HG03039 (cell line): ENCODE data around the gene TMEM38B.
"Not testable (repeated sequence)": the region's sequence is repeated elsewhere in the genome, so short reads cannot be mapped to it uniquely, and the experiment has no call there.

Experiments
- ATAC-seq: cut with Tn5 transposase; IDR thresholded peaks from one replicate; pipeline ENCODE4 v1.9.1; 2021; ENCODE audit warnings: mild to moderate bottlenecking, moderate library complexity; ENCODE audit not compliant: unreplicated experiment

Gene TMEM38B

DNA sequence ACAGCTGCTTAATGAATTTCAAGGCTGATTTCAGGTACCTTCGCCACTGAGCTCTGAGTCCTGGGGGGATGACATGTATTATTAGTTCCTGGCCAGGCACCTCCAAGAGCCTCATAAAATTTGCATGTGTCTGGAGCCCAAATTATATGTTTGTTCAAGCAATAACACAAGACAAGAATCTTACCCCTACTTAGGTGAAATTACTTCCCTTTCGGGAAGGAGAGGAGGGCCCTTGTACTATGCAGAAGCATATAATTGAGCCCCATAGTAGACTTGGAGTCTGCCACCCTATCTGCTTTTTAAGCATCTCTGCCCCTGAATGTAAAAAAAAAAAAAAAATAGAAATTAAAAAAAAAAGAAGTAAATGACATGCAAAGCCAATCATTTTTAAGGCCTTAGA is 13.0 kb upstream of the TMEM38B start:
- no peak for ATAC-seq

DNA sequence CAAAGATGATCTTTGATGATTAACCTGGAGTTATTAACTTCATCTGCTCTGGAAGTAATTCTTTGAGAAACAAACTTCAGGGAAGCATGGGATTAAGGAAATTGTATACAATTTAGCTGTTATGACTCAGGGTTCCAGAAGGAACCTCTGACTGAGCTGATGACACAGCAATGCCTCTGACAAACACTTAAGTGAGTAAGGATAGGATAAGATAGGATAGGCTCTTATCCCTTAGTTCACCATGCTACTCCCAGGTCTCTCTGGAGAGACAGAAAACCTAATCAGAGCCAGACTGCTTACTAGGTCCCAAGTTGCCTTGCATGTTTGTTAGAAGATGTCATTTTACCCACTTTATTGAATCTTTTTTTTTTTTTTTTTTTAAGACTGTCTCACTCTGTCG is 12.6 kb upstream of the TMEM38B start:
- ATAC-seq, result no peak

DNA sequence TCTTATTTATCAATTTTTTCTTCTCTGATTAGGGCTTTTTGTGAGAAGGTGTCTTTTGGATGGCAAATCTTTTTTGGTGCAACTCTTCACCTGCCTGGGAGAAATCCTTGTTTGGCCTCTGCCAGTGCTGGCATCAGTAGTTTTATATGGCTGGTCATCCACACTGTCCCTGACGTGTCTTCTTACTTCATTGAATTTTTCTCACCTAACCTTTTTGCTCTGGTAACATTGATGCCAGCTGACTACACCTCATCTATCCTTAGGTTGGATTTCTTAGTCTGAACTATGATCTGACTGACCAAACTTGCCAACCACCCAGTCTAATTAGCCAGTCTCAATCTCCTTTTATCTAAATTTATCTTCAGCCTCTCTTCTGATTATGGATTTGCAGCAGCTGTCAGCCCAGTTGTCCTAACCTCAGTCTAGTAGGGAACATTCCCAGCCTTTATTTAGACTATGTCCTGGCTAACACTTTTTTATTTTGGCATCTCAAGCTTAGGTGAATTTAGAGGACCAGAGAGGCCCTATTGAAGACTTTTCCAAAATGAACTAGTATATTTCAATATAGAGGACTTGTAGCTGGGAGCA is 10.6 kb upstream of the TMEM38B start:
- no peak for ATAC-seq

DNA sequence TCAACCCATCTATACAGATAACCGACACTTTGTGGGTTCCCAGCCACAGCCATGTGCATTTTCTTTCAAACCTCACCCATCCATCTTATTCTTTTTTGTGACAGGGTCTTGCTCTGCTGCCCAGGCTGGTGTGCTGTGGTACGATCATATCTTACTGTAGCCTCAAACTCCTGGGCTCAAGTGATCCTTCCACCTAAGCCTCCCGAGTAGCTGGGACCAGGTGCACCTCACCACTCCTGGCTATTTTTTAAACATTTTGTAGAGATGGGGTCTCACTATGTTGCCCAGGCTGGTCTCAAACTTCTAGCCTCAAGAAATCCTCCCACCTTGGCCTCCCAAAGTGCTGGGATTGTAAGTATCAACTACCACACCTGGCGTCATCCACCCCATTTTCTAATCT is 7.4 kb upstream of the TMEM38B start:
- ATAC-seq, result no peak

DNA sequence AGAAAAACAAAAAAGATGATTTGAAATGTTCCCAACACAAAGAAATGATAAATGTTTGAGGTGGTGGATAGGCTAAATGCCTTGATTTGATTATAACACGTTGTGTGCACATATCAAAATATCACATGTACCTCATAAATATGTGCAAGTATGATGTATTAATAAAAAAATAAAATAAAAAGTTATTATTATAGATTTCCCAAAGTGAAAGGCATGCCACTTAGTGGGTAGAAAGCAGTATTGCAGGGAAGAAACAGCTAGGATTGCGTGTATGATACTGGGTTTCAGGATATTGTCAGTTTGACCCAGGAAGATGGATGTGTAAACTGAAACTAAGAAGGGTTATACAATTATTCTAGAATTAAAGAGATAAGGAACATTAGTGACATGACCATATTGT is 3.6 kb upstream of the TMEM38B start:
- ATAC-seq, result no peak

DNA sequence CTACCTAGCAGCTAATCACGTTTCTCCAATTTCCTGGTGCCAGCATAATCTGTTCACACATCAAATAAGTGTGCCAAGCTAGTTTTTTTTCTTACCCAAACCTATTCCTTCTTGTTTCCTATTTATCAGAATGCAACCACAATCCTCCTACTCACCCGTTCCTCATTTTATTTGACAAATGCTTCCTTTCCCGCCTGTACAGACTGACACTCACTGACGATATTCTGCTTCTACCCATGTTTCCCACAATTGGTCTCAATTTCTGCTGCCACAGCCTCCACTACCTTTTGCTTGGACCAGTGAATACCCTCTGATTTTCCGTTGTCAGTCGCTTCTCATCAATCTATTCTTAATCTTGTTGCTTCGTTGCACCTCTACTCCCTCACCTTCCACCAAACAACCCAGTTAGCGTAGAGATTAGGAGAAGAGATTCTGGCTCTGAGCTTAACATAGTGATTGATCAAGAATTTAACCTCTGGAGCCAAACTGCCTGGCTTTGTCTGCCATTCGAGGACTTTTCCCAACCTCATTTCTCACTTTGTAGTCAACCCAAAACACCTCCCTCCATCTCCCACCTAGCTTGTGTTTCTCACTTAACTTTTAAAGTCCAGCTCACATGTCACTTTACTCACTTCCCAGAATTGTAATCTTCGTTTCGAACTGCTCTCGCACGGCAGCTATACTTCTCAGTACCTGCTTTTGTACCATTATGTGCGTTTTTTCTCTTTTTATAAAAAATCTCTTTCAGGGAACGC is 729 bp upstream of the TMEM38B start:
- peak; percentile 28 for ATAC-seq

DNA sequence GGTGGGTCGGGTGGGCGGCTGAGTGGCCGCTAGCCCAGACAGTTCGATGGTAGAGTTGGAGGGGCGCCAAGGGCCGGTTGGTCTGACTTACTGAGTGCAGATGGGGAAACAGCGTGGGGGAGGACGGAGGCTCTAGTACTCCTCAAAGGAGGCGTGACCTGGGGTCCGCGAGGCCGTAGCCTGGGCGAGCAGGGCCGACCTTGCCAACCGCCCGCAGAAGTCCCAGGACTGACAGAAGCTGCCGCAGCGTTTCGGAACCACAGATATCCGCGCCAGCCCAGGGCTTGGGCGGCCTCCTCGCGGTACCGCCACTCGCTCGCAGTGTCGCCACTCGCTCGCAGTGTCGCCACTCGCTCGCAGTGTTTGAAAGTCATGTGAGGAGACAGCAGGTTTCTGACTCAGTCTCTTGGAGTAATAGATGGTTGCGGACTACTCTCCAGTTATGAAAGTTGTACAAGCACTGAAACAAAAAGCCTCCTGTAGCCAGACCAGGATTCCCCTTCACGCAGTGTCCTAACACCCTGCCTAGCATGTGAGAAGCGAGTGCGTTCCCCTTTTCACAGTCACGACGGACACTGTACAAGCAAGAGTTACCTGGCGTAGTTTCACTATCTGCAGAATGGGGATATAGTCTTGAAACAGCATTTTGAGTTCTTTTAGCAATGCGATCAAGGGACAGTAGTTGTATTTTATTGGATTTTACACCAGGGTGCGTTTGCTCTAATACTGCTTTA is 674 bp downstream of the TMEM38B start:
- peak; percentile 49 for ATAC-seq

DNA sequence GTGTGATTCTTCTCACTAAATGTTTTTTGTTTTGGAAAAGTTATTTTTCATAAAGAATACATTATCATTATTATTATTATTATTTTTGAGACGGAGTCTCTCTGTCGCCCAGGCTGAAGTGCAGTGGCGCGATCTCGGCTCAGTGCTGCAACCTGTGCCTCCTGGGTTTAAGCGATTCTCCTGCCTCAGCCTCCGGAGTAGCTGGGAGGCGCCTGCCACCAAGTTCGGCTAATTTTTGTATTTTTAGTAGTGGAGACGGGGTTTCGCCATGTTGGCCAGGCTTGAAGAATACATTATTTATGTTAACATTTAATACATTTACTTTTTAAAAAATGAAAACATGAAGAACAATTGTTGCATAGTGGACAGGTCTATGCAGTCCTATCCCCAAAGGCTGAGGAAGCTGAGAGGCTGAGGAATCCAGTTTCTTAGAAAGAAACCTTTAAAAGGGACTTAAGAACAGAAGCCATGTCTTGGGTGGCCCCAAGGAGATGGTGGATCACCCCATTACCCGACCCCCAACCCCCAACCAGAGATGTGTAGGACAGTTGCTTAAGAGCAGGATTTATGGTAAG is 2.0 kb downstream of the TMEM38B start:
- ATAC-seq, result no peak

DNA sequence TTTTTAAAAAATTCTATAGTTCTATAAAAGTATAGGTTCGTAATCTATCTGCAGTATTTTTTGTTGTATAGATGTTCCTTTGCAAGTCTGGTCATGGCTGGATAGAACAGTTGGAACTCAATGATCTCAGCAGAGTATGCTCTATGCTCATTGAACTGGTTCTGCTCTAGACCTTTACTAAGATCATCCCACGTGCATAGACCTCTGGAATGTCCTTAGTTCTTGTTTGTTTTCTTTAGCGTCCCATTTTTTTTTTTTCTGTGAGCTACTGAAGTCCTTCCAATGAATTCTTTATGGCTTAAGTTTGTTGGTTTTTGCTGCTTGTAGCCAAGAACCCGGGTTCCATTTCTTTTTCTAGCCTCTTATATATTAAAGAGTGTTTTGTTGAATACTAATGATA is 3.5 kb downstream of the TMEM38B start:
- no peak for ATAC-seq

DNA sequence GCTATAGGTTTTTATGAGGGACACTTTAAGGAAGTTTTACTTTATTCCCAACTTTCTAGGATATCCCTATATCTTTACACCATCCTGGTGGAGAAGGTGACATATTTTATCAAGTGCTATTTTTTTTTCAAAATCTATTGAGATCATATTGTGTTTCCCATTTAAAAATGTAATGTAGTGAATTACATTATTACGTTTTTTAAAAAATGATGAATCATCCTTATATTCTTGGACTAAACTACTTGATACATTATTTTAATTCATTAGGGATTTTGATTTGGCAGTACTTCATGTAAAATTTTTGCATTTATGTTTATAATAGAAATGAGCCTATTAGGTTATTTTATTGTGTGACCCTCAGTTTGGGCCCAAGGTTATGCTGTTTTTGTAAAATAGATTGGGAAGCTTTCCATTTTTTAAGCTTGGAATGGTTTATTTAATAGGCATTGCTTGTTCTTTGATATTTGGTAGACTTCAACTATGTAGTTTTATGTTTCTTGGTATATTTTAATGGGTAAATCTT is 4.1 kb downstream of the TMEM38B start:
- no peak for ATAC-seq

DNA sequence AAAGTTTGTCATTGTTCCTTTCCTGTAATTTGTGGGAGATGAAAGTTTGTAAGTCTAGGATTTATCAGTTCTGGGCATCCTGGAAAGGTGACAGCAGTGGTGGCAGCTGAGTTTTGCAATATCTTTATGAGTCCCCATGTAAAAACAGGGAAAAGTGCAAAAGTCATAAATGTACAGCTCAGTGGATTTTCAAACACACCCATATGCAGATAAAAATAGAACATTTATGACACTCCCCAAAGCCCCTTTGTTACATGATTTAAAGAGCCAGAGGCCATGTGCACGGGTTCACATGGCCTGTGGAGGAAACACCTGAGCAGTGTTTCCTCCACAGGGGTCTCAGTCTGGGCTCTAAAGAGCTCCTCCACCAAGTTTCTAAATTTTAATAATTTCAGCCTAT is 6.3 kb downstream of the TMEM38B start:
- ATAC-seq, result no peak

DNA sequence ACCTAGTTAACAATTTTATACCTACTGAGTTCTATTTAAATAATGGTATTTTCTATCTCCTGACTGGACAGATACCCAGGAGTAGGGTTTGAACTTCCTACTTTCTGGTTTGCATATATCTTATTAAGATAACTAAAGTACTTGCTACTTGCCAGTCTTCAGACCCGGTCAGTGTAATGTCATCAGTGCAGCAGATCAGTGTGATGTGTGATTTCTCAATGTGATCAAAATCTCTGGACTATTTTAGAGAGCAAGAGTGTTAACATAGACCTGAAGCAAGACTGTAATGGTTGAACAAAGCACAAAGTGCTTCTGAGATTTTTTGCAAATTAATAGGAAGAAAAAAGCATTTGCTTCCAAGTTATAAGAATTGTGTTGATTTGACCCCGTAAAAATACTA is 6.8 kb downstream of the TMEM38B start:
- ATAC-seq, result no peak

DNA sequence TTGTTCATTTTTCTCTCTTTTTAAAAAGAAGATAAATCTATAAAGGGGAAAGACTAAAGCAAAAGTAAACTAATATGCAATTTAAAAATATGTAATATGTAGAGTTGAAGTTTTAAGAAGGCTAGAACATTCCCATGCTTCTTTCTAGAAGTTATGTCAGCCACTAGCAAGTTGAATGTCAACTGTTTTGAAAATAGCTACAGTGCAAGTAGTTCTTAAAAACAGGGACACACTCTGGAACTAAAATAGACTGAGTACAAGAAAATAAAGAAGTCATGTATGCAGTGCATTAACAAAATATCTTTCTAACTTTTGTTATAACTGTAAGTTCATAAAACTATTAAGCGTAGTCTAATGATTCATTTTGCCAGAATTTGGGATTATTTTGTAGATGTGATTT is 7.9 kb downstream of the TMEM38B start:
- ATAC-seq, result no peak

DNA sequence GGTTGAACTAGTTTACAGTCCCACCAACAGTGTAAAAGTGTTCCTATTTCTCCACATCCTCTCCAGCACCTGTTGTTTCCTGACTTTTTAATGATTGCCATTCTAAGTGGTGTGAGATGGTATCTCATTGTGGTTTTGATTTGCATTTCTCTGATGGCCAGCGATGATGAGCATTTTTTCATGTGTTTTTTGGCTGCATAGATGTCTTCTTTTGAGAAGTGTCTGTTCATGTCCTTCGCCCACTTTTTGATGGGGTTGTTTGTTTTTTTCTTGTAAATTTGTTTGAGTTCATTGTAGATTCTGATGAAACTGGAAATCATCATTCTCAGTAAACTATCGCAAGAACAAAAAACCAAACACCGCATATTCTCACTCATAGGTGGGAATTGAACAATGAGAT is 9.3 kb downstream of the TMEM38B start:
- ATAC-seq, result not testable (repeated sequence)

DNA sequence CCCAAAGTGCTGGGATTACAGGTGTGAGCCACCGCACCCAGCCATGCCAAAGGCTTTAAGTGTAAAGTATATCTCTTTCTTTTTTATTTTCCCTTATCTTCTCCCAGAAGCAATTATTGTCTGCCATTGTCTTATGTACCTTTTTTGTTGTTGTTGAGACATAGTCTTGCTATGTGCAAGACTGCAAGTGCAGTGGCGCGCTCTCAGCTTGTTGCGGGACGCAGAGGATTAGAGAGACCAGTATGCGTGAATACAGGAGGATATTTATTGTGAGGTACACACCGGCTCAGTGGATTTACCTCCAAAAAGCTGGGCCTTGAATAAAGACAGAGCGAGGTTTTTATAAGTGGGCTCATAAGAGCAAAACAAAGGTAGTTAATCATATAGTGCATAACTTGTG is 11.8 kb downstream of the TMEM38B start:
- no peak for ATAC-seq

DNA sequence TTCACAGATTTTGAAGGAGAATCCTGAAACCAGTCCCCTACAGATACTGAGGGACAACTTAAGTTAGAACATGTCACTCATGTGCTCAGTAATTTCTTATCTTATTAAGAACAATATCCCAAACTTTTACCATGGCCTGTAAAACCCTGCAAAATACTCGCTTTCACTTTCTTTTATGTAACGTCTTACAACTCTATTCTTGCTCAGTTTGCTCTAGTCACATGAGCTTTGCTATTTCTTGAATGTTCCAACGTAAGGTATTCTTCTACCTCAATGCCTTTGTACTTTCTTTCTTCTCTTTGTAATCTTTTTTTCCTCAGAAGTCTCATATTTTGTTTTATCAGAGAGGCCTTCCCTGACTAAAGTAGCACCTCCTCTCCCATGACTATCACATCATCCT is 14.1 kb downstream of the TMEM38B start:
- no peak for ATAC-seq

DNA sequence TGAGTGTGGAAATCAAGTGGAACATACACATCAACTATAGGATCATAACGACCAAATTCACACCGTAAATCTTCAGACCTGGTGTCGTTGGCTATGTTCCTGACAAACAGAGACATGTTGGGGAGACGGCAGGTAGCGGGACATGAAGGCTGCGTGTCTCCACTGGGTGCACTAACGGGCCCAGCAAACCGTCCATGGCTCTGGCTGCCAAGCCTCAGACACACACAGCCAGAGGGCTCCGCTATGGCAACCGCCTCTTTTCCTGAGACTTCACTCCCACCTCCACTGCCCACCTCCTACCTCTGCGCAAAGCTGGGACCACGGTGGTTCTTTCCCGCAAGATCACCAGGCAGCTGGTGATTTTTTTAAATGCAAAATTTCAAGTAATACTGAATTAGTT is 16.3 kb downstream of the TMEM38B start:
- no peak for ATAC-seq

DNA sequence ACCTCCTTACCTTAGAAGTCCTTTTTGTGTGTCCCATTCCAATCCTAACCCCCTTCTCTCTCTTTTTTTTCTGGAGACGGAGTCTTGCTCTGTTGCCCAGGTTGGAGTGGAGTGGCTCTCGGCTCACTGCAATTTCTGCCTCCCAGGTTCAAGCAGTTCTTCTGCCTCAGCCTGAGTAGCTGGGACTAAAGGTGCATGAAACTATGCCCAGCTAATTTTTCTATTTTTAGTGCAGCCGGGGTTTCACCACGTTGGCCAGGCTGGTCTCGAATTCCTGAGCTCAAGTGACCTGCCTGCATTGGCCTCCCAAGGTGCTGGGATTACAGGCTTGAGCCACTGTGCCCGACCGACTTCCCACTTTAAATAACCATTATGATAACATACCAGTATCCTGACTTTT is 17.5 kb downstream of the TMEM38B start:
- no peak for ATAC-seq

DNA sequence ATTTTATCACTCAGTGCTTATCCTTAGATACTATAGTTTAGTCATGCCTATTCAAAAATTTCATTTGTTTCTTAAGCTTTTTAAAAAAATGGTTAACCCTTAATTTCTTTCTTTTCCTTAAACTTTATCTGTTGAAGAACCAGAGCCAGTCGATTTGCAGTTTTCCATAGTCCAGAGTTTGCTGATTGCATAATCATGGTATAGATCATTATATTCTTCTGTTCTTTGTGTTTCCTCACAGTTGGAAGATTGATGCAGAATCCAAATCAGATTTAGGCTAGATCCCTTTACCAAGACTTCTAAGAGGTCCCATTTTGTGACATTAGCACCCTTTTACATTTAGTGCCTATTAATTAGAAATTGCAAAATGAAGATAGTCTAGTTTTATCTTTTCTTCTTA is 18.0 kb downstream of the TMEM38B start:
- no peak for ATAC-seq

DNA sequence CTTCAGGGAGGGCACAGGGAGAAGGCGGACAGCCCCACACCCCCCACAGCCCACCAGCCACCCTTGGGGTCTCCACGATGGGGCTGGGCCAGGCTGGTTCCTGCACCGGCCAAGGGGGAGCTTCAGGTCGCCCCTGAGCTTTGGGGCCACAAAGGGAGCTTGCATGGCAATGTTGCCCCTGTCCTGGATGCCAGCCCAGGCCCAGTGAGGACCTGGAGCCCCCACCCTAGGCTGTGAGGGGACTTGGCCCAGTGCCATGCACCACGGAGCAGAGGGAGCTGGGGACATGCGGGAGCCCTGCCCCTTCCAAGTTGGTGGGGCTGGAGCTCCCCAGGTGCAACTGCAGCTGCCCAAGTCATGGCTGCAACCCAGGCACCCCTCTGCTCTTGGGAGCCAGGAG is 18.4 kb downstream of the TMEM38B start:
- ATAC-seq, result no peak

DNA sequence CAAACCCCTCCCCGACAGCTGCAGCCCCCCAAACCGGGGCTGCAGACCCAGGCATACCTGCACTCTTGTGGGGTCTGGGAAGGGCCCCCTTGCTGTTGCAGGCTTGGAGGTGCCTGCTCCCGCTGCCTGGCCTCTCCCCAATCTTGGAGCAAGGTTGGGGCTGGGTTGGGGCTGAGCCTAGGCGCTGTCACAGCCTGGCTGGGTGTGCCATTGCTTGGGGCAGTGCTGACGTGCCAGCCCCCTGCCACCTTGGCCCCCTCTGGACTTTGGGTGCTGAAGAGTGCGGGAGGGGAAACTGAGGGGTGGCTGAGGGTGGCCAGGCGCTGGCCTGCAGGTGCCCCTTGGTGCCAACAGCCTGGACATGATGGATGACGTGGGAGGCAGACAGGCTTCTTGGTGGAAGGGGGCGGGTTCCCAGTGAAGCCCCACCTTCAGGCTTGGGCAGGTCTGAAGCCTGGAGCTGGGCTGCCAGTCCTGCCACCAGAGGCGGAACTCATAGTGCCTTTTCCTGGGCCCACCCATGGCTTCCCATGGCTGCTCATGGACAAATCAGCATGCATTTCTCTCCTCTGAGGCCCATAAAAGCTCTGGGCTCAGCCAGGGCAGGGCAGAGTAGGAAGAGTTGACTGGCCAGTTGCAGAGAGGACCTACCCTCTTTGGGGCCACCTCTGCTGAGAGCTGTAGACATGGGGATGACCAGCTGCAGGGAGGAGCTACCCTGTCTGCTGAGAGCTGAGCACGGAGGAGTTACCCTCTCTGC is 19.1 kb downstream of the TMEM38B start:
- ATAC-seq, result no peak
